Measurements from ENCODE around the gene MTCH2.
"Not testable (repeated sequence)": the region's sequence is repeated elsewhere in the genome, so short reads cannot be mapped to it uniquely, and the experiment has no call there.

The MTCH2 gene

DNA sequence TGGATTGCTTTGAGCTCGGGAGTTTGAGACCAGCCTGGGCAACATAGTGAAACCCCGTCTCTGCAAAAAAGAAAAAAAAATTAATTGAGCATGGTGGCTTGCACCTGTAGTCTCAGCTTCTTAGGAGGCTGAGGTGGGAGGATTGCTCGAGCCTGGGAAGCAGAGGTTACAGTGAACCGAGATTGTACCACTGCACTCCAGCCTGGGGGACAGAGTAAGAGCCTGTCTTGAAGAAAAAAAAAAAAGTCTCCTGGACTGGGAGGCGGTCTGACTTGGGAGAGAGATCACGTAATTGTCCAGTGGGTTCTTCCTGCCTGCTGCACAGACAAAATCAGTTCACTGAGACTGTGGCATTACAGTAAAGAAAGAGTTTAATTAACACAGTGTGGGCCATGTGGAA is 3.1 kb upstream of the MTCH2 start:
- Histone ChIP-seq H2BK12ac (ENCODE audit: low read length) (no peak overlapping the region), H3K9me3 (replicated peaks in 1 of 2; ENCODE audit: control insufficient read depth in 2 of 2, insufficient read depth in 1 of 2, low read depth in 1 of 2, low read length in 2 of 2) (no peaks in the 10 kb centered on the region), H3K9ac (ENCODE audit: low read depth, low read length, poor library complexity) (no peak overlapping the region), H3K36me3 (replicated peaks in 1 of 2; ENCODE audit: control insufficient read depth in 2 of 2, insufficient read depth in 2 of 2, low read length in 2 of 2) (no peaks in the 10 kb centered on the region), H3K79me1 (ENCODE audit: low read depth, low read length) (no peaks in the 10 kb centered on the region), H3K4me3 (ENCODE audit: low read length in 2 of 2) (no peak overlapping the region), H2AK5ac (ENCODE audit: low read depth, low read length) (no peak overlapping the region), H3K4me2 (ENCODE audit: insufficient read depth, low read length, poor library complexity, severe bottlenecking) (no peak overlapping the region), H2BK15ac (ENCODE audit: low read length) (no peak overlapping the region), H2AFZ (ENCODE audit: low read length) (no peak overlapping the region), H3K23ac (ENCODE audit: low read depth, low read length, poor library complexity) (no peak overlapping the region), H2BK5ac (ENCODE audit: low read length) (no peak overlapping the region), H3K27ac (replicated peaks; ENCODE audit: low read length) (no peak overlapping the region), H3K18ac (ENCODE audit: low read length) (no peak overlapping the region), H3K14ac (ENCODE audit: low read length) (no peak overlapping the region), H4K91ac (ENCODE audit: low read depth, low read length, poor library complexity) (no peak overlapping the region), H3K4me1 (ENCODE audit: control insufficient read depth in 2 of 2, insufficient read depth in 1 of 2, low read depth in 1 of 2, low read length in 2 of 2) (peaks cover 0 to 4% of the 10 kb centered on the region in 2 donors), H3K27me3 (ENCODE audit: control insufficient read depth in 3 of 3, insufficient read depth in 3 of 3, low read depth in 1 of 3, low read length in 3 of 3) (no peaks in the 10 kb centered on the region), H4K8ac (ENCODE audit: low read depth, low read length) (no peak overlapping the region), H3K4ac (ENCODE audit: low read length) (no peak overlapping the region), H2BK120ac (ENCODE audit: low read depth, low read length) (no peak overlapping the region)
- DNase-seq (ENCODE audit: low spot score): no peak
- WGBS, 2 donors (ENCODE audit: extremely low coverage in 2 of 2, insufficient read length in 2 of 2, insufficient replicate concordance in 1 of 2): no CpG with 5 or more reads among the region's 6 CpGs

DNA sequence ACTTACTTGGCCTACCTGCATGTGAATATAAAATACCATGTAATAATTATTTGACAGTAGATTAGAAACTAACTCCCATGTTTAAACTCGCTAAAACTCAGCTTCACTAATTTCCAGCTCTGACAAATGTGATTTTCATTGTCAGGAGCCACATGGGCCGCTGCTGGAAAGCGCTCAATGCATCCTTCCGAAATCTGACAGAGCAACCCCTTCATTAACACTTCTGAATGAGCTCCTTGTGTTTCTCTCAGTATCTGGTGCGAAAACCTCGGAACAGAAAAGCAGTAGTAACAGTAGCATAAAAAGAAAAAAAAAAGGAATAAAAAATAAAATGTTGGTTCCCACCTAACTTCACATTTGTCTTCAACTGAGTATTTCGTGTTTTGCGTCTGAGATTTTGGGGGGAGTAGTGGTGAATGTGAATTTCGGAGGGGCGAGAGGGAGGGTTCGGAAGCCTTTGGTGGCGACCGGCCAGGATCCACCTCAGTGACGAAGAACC is 710 bp downstream of the MTCH2 start:
- Histone ChIP-seq H3K79me1 (ENCODE audit: low read depth, low read length) (no peaks in the 10 kb centered on the region), H3K18ac (ENCODE audit: low read length) (peak overlapping the region; percentile 98), H3K9ac (ENCODE audit: low read depth, low read length, poor library complexity) (peak overlapping the region; percentile 92), H3K27ac (replicated peaks; ENCODE audit: low read length) (peak overlapping the region; percentile 73), H2BK5ac (ENCODE audit: low read length) (no peak overlapping the region), H2AK5ac (ENCODE audit: low read depth, low read length) (peak overlapping the region; percentile 8), H3K36me3 (replicated peaks in 1 of 2; ENCODE audit: control insufficient read depth in 2 of 2, insufficient read depth in 2 of 2, low read length in 2 of 2) (peaks cover 2 to 27% of the 10 kb centered on the region in 2 donors), H2AFZ (ENCODE audit: low read length) (peak overlapping the region; percentile 97), H2BK12ac (ENCODE audit: low read length) (no peak overlapping the region), H2BK15ac (ENCODE audit: low read length) (no peak overlapping the region), H3K14ac (ENCODE audit: low read length) (no peak overlapping the region), H4K91ac (ENCODE audit: low read depth, low read length, poor library complexity) (no peak overlapping the region), H3K27me3 (ENCODE audit: control insufficient read depth in 3 of 3, insufficient read depth in 3 of 3, low read depth in 1 of 3, low read length in 3 of 3) (no peaks in the 10 kb centered on the region), H3K4me1 (ENCODE audit: control insufficient read depth in 2 of 2, insufficient read depth in 1 of 2, low read depth in 1 of 2, low read length in 2 of 2) (peaks cover 0 to 4% of the 10 kb centered on the region in 2 donors), H3K23ac (ENCODE audit: low read depth, low read length, poor library complexity) (peak overlapping the region; percentile 4), H4K8ac (ENCODE audit: low read depth, low read length) (no peak overlapping the region), H2BK120ac (ENCODE audit: low read depth, low read length) (peak overlapping the region; percentile 56), H3K9me3 (replicated peaks in 1 of 2; ENCODE audit: control insufficient read depth in 2 of 2, insufficient read depth in 1 of 2, low read depth in 1 of 2, low read length in 2 of 2) (no peaks in the 10 kb centered on the region), H3K4me3 (ENCODE audit: low read length in 2 of 2) (peak overlapping the region; percentile 91 to 92), H3K4ac (ENCODE audit: low read length) (no peak overlapping the region), H3K4me2 (ENCODE audit: insufficient read depth, low read length, poor library complexity, severe bottlenecking) (peak overlapping the region; percentile 75)
- no peak for DNase-seq (ENCODE audit: low spot score)
- no CpG with 5 or more reads among the region's 14 CpGs for WGBS, 2 donors (ENCODE audit: extremely low coverage in 2 of 2, insufficient read length in 2 of 2, insufficient replicate concordance in 1 of 2)

GRCh38 chr11:47640506-47640905 is 1.9 kb downstream of the MTCH2 start:
- not testable (repeated sequence) for H3K4ac ChIP-seq (ENCODE audit: low read length); H2AFZ ChIP-seq (ENCODE audit: low read length); H2AK5ac ChIP-seq (ENCODE audit: low read depth, low read length); H3K23ac ChIP-seq (ENCODE audit: low read depth, low read length, poor library complexity); H4K91ac ChIP-seq (ENCODE audit: low read depth, low read length, poor library complexity); H2BK15ac ChIP-seq (ENCODE audit: low read length); H2BK5ac ChIP-seq (ENCODE audit: low read length); H3K27me3 ChIP-seq (ENCODE audit: control insufficient read depth in 3 of 3, insufficient read depth in 3 of 3, low read depth in 1 of 3, low read length in 3 of 3); H2BK12ac ChIP-seq (ENCODE audit: low read length); H2BK120ac ChIP-seq (ENCODE audit: low read depth, low read length); H3K27ac ChIP-seq (replicated peaks; ENCODE audit: low read length); H3K4me1 ChIP-seq (ENCODE audit: control insufficient read depth in 2 of 2, insufficient read depth in 1 of 2, low read depth in 1 of 2, low read length in 2 of 2); H3K18ac ChIP-seq (ENCODE audit: low read length); DNase-seq (ENCODE audit: low spot score); H3K4me2 ChIP-seq (ENCODE audit: insufficient read depth, low read length, poor library complexity, severe bottlenecking); H3K9me3 ChIP-seq (replicated peaks in 1 of 2; ENCODE audit: control insufficient read depth in 2 of 2, insufficient read depth in 1 of 2, low read depth in 1 of 2, low read length in 2 of 2); H3K9ac ChIP-seq (ENCODE audit: low read depth, low read length, poor library complexity); H3K14ac ChIP-seq (ENCODE audit: low read length); H4K8ac ChIP-seq (ENCODE audit: low read depth, low read length); H3K4me3 ChIP-seq (ENCODE audit: low read length in 2 of 2); H3K79me1 ChIP-seq (ENCODE audit: low read depth, low read length)
- no CpG with 5 or more reads among the region's 6 CpGs for WGBS, 2 donors (ENCODE audit: extremely low coverage in 2 of 2, insufficient read length in 2 of 2, insufficient replicate concordance in 1 of 2)
- H3K36me3 ChIP-seq (replicated peaks in 1 of 2; ENCODE audit: control insufficient read depth in 2 of 2, insufficient read depth in 2 of 2, low read length in 2 of 2): peaks cover 2 to 37% of the 10 kb centered on the region in 2 donors

GRCh38 chr11:47636331-47636730 is 6.0 kb downstream of the MTCH2 start:
- not testable (repeated sequence) for H3K4me1 ChIP-seq (ENCODE audit: control insufficient read depth in 2 of 2, insufficient read depth in 1 of 2, low read depth in 1 of 2, low read length in 2 of 2); H4K91ac ChIP-seq (ENCODE audit: low read depth, low read length, poor library complexity); H2AK5ac ChIP-seq (ENCODE audit: low read depth, low read length); H2BK12ac ChIP-seq (ENCODE audit: low read length); H3K4ac ChIP-seq (ENCODE audit: low read length); H3K9me3 ChIP-seq (replicated peaks in 1 of 2; ENCODE audit: control insufficient read depth in 2 of 2, insufficient read depth in 1 of 2, low read depth in 1 of 2, low read length in 2 of 2); H3K4me3 ChIP-seq (ENCODE audit: low read length in 2 of 2); H2AFZ ChIP-seq (ENCODE audit: low read length); H4K8ac ChIP-seq (ENCODE audit: low read depth, low read length); H3K23ac ChIP-seq (ENCODE audit: low read depth, low read length, poor library complexity); DNase-seq (ENCODE audit: low spot score); H2BK5ac ChIP-seq (ENCODE audit: low read length); H3K14ac ChIP-seq (ENCODE audit: low read length); H2BK15ac ChIP-seq (ENCODE audit: low read length); H3K9ac ChIP-seq (ENCODE audit: low read depth, low read length, poor library complexity); H3K27me3 ChIP-seq (ENCODE audit: control insufficient read depth in 3 of 3, insufficient read depth in 3 of 3, low read depth in 1 of 3, low read length in 3 of 3); H3K27ac ChIP-seq (replicated peaks; ENCODE audit: low read length); H3K18ac ChIP-seq (ENCODE audit: low read length); H3K4me2 ChIP-seq (ENCODE audit: insufficient read depth, low read length, poor library complexity, severe bottlenecking); H3K79me1 ChIP-seq (ENCODE audit: low read depth, low read length); H2BK120ac ChIP-seq (ENCODE audit: low read depth, low read length)
- H3K36me3 ChIP-seq (replicated peaks in 1 of 2; ENCODE audit: control insufficient read depth in 2 of 2, insufficient read depth in 2 of 2, low read length in 2 of 2): peaks cover 10 to 67% of the 10 kb centered on the region in 2 donors
- no CpG with 5 or more reads among the region's 11 CpGs for WGBS, 2 donors (ENCODE audit: extremely low coverage in 2 of 2, insufficient read length in 2 of 2, insufficient replicate concordance in 1 of 2)
